Measurements from ENCODE around the gene ANKRD13B. TPM values are rescaled to one million over a fixed set of nuclear protein-coding genes. Genes with fewer than 3 reads are reported as not detected.

ANKRD13B gene
- total and polyA plus RNA-seq, 2 donors (not counting 1 experiment from before 2014, with no cell fraction given), result 1.6 to 2.8 TPM

DNA sequence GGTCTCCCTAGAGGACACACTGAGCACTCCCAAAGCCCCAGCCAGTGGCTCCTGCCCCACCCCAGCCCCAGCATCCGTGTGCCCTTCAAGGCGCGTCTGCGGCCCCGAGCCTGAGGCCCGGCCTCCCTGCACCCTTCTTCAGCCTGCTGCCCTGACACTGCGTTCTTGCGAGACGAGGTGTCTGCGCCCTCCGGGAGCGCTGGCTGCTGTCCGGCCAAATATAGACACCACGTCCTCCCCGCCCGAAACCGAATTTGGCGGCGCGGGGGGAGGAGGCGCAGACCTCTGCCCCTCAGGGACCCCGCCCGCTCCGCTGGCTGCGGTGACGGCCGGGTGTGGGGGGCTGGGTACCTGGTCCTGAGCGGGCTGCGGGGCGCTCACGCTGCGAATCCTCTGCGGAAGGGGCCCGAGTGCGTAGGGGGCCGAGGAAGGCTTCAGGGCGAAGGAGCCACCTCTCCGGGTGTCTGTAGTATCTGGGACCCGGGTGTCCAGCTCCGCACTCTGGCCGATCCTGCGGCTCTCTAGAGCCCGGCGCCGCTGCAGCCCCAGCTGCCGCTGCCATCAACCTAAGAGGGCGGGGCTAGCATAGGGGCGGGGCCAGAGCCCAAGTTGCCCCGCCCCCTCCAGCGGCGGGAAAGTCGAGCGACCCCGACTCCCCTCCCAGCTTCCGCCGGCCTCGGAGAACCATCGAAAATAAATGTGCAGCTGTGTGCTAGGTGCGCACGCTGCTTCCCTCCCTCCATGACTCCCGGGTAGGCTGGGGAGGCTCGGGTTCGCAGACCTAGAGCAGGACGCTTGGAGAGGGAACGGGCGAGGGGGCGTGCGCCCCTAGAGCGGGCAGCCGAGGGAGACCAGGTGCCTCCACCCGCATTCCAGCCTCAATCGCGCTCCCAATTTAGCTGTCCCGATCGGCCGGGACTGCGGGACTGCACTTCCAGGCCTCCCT lies 29.7 kb downstream of the ANKRD13B start, which contains the start of gene CORO6:
CORO6 (minus strand) TSS at position 576 of the 946 bp plus-strand sequence. CDS start 1,491 bp downstream, outside the sequence.
- CTCF ChIA-PET, result interaction anchor here (1.2 to 1.4 kb wide), 3 partner anchors 9 to 157 kb away, joined by 3 to 6 read pairs (median 4); no protein-coding TSS in a partner anchor
- Histone ChIP-seq H4K20me1 (ENCODE audit: control insufficient read depth, insufficient read depth, low read length, poor library complexity, severe bottlenecking) (peaks cover 32% of the 10 kb centered on the region), H3K9me3 (ENCODE audit: control extremely low read depth in 1 of 3, control insufficient read depth in 2 of 3, insufficient read depth in 1 of 3, low read length in 2 of 3) (no peaks in the 10 kb centered on the region), H3K4me1 (ENCODE audit: control insufficient read depth in 2 of 2, insufficient read depth in 2 of 2, low read length in 2 of 2) (peaks cover 18 to 25% of the 10 kb centered on the region in 2 donors), H3K4me2 (replicated peaks; ENCODE audit: low read depth, low read length, poor library complexity, severe bottlenecking) (peak within 1 kb of the TSS; percentile 89), H3K36me3 (replicated peaks in 1 of 2; ENCODE audit: control extremely low read depth in 1 of 2, control insufficient read depth in 1 of 2, extremely low read depth in 1 of 2, insufficient read depth in 2 of 2, low read length in 1 of 2) (no peaks in the 10 kb centered on the region), H3K79me2 (ENCODE audit: control insufficient read depth, insufficient read depth, low read length) (peaks cover 4% of the 10 kb centered on the region), H2AFZ (ENCODE audit: insufficient read depth, low read depth, low read length, poor library complexity, severe bottlenecking) (peak within 1 kb of the TSS; percentile 77), H3K27ac (ENCODE audit: low read length in 2 of 2) (no peak within 1 kb of the TSS), H3K27me3 (replicated peaks in 1 of 4; ENCODE audit: control extremely low read depth in 1 of 4, control insufficient read depth in 3 of 4, insufficient read depth in 4 of 4, low read length in 3 of 4) (peaks cover 0 to 6% (median 0%) of the 10 kb centered on the region in 4 experiments), H3K4me3 (ENCODE audit: control extremely low read depth in 1 of 5, extremely low read depth in 1 of 5, insufficient read depth in 1 of 5, low read depth in 2 of 5, low read length in 4 of 5) (peak within 1 kb of the TSS; percentile 13 to 73 (median 62)), H3K9ac (ENCODE audit: low read length) (peak within 1 kb of the TSS; percentile 71)
- Mint-ChIP-seq H3K4me3 (peak within 1 kb of the TSS; percentile 84), H3K27ac (peak within 1 kb of the TSS; percentile 55), H3K4me1 (peaks cover 36% of the 10 kb centered on the region), H3K27me3 (no peaks in the 10 kb centered on the region), H3K9me3 (ENCODE audit: insufficient read depth) (no peaks in the 10 kb centered on the region)
- WGBS (ENCODE audit: insufficient coverage), result 3% methylated on average over 74 of the region's 77 CpGs
- intact Hi-C loops (cut with micrococcal nuclease), result loop anchor here (1.0 to 2.0 kb wide), 2 partner anchors 9 to 16 kb away; no protein-coding TSS in a partner anchor
- peak; percentile 71 for ATAC-seq (ENCODE audit: low read depth)
- POLR2A ChIA-PET, result interaction anchor here (0.6 to 0.8 kb wide), 3 partner anchors 16 to 56 kb away, joined by 3 to 6 read pairs (median 3); partner anchors contain the start of gene ABHD15
- DNase-seq, result peak; percentile 79
- TF ChIP-seq, protein P1, sequence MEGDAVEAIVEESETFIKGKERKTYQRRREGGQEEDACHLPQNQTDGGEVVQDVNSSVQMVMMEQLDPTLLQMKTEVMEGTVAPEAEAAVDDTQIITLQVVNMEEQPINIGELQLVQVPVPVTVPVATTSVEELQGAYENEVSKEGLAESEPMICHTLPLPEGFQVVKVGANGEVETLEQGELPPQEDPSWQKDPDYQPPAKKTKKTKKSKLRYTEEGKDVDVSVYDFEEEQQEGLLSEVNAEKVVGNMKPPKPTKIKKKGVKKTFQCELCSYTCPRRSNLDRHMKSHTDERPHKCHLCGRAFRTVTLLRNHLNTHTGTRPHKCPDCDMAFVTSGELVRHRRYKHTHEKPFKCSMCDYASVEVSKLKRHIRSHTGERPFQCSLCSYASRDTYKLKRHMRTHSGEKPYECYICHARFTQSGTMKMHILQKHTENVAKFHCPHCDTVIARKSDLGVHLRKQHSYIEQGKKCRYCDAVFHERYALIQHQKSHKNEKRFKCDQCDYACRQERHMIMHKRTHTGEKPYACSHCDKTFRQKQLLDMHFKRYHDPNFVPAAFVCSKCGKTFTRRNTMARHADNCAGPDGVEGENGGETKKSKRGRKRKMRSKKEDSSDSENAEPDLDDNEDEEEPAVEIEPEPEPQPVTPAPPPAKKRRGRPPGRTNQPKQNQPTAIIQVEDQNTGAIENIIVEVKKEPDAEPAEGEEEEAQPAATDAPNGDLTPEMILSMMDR (IDR thresholded peaks at IDR 0.05), result no peak
- TF ChIP-seq EZH2 (IDR thresholded peaks at IDR 0.05; ENCODE audit: borderline replicate concordance, insufficient read depth, low read depth, low read length, poor library complexity, severe bottlenecking), result no peak
